Pons (tissue), 1 donor: ENCODE data around the gene NRXN3.

ENCODE experiments used
- DNase-seq: peaks from one replicate; pipeline ENCODE4 v3.0.0-alpha.2; 2016; ENCODE audit warnings: low spot score

The NRXN3 gene

DNA sequence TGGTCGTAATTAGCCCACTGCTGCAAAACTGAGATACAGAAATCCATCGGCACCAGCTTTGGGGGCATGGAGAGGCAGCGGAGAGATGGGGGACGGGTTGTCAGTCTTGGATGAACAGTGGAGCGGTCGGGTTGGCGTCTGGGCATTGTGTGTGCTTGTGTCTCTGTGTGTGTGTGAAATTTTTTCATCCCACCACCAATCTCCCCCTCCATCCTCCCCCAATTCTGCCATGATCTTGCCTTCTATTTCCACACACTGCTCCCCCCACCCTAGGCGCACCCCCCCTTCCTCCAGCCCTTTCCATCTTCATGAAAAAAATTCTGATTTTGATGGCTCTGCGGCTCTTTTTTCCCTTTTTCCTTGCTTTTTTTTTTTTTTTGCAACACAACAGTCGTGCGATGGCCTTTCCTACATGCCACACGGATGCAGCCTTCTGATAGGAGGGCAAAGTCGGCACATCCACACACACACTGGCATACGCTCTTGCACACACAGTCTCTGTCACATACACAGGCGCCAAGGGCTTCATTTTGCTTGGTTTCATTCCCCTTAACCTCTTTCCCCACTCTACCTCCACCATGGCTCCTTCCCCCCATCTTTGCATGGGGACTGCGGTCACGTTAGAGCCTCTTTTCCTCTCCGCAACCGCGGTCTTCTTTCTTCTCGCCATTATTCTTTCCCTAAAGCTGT, 3.3 kb downstream of the NRXN3 start:
- no peak for DNase-seq

DNA sequence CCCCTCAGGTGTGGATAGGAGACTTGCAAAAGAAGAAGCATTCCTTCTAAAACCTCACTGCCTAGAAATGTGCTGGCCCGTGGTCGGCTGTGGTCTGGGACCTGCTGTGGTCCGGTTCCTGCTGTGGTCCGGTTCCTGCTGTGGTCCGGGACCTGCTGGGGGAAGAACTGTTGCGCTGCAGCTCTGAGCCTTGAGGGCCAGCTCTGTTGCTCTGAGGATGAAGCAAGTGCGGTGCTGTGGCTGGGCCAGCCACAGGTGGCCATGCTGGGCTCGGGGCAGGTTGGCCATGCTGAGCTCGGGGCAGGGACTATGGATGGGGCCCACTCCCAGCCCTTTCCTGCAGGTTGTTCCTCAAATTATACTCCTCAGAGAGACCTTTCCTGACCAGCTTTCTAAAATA, 5.2 kb downstream of the NRXN3 start:
- DNase-seq: no peak

DNA sequence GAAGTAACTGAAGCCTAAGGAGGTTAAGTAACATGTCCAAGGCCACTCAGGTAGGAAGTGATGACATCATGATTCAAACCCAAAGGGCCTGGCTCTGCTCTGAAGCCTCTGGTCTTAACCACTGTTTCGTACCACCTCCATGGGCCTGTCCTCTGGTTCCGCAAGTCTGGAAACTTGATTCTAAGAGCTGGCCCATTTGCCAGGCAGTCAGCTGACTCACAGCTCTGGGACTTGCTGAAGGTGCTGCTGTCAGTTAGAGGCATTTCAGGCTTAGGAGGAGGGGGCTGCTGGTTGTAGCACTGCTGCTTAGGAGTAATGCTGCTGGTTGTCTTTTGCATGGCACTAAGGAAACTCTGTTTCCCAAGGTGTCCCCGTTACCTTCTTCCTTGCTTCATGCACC, 7.9 kb downstream of the NRXN3 start:
- no peak for DNase-seq

DNA sequence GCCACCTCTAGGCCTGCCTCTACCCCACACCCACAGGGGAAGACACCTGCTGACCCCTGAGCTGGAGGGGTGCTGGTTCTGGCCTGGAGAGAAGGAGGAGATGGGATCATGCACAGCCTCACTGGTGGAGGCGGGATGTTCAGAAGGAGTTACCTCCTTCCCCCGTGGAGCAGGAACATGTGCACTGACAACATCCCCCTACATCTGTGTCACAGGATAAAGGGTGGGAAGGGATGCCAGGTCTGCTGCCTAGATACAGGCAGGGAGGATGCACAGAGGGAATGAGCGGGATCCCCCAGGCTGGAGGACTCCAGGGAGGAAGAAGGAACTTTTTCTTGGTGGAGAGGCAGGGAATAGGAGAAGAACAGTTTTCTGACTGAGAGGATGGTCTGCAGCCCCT, 8.8 kb downstream of the NRXN3 start:
- DNase-seq: no peak

DNA sequence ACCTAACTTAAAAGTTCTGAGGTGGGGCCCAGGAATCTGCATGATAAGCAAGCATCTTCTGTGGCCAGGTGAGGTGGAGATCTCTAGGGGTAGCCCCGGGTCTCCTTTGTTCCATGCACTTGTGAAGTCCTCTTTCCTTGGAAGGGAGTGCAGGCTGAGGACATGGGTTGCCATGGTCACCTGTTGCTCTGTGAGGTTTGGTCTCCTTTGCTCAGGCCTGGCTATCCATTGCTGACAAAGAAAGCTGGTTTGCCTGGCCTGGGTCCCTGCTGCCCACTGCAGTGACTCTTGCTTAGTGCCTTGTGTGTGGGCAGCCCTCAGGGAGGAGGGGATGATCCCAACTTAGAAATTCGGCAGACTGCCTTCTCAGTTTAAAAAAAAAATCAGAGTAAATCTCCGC, 11.1 kb downstream of the NRXN3 start:
- no peak for DNase-seq

DNA sequence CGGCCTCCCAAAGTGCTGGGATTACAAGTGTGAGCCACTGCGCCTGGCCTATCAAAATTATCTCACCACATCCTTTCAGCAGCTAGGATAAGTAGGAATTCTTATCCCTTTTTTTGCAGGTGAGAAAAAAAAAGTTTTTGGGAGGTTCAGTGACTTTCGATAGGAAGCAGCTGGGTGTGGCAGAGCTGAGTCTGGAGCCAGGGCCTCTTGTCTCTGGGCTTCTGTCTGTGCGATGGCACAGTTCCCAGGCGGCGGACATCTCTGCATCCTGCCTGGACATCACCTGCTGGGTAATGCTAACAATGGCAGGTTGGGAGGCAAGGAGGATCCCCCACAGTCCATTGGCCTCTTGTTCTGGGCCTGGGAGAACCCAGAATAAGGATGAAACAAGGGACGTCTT, 12.5 kb downstream of the NRXN3 start:
- no peak for DNase-seq

DNA sequence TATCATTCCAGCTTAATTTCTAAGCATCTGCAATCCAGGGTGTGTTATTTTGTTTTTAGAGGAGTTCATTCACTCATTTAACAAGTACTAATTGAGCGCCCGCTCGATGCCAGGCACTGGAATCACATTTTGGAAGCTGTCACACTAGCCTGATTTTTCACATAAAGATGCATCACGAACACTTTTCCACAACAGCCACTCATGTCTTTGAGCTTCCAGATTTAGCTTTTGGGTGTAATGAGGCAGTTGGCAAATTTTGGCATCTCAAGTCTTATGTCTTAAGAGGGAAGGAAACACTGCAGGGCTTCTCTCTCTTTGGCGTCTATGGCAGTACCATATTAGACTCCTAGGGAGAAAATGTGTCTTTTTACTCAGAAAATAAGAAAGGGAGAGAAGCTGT, 14.0 kb downstream of the NRXN3 start:
- DNase-seq: no peak

DNA sequence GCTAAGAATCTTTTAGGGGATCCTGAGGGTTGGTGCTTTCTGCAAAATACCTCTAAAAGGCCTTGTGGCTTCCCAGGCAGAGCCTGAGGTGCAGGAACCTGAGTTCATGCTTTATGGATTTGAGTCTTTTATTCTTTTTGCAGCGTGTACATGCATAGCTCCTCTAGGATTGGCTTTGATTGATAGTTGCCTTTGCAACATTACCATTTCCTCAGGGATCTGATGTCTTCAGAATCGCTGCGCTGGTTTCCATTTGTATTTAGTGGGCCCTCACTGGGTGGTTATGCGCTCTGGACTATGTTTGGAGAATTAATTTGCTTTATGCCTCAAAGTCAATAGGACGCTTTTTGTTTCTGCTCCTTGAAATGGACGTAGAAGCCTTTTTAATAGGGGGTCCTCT, 16.1 kb downstream of the NRXN3 start:
- DNase-seq: no peak

DNA sequence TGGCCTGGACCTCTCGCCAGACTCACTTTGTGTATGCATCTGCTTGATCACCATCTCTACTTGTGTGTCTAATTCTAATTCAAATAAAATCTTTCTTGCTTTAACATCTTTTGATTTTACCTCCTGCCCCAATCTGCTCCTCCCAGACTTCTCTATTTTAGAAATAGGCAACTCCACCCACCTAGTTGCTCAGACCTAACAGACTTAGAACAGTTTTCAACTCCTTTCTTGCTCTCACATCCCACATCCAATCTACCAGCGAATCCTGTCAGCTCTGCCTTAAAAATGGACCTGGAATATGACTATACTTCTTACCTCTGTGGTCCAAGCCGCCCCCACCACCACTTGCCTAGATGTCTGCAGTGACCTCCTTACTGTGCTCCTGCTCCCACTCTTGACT, 18.7 kb downstream of the NRXN3 start:
- DNase-seq: no peak

DNA sequence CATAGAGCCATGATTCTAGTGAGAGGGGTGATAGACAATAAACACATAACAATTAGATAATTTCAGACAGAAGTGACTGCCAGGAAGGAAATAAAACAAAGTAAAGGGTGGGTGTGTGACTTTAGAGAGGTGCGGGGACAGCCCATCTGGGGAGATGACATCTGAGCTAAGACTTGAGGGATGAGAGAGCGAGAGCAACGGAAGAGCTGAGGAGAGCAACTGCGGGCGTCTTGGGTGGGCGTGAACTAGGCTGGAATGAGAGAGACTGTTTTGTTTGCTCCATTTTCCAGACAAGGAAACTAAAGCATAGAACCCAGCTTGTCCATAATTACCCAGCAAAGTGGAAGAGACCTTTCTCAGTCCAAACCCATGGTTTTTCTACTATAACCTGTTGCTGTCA, 25.3 kb downstream of the NRXN3 start:
- DNase-seq: no peak

DNA sequence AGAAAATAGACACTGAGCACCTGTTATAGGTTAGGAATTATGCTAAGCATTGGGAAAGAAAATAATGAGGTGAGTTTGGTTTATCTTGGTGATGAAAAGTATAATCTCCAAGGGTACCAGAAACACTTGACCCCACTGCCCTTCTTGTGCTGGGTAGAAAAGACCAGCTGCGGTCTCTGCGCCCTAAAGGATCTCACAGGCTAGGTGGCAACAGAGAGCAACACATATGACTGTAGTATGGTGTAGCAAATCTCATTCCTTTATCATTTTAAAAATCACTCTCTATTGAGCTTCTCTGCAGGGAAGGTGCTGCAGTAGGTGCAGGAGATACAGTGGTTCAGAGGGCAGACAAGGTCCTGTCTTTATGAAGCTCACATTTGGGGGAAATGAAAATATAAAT, 26.1 kb downstream of the NRXN3 start:
- DNase-seq: no peak

DNA sequence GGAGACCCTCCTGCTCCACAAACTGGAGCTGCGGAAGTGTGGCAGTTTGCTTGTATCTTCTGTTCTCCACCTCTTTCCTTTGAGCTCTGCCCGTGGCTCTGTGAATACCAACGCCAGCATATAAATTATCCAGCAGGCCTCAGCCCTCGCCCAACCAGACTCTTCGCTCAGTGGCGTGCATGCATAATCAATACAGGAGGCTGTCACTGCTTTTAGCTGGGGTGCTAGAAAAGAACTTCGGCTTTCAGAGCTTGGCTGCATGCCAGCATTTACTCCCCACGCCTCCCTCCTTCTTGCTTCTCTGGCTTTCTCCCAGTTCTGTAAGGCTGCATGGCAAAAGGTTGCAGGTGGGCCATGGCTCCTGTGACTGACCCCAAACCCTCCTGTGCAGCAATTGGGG, 26.9 kb downstream of the NRXN3 start:
- no peak for DNase-seq

DNA sequence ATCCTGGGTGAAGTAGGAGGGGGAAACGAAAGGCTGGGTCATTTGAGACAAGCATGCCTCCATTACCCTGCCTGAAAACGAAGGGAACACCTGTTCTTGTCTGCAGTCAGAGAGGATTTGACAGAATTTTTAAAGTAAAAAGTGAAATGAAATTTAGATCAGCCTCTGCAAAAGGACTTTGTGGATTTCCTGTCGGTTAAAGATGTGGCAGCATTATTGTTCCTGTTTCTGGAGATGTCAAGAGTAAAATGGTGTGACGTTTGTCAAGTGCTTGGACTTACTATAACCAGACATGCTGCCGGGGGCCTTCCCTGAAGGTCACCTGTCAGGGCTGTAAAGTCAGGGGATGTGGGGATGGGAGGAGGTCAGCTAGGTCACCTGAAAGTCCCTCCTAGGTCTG, 32.0 kb downstream of the NRXN3 start:
- DNase-seq: no peak

DNA sequence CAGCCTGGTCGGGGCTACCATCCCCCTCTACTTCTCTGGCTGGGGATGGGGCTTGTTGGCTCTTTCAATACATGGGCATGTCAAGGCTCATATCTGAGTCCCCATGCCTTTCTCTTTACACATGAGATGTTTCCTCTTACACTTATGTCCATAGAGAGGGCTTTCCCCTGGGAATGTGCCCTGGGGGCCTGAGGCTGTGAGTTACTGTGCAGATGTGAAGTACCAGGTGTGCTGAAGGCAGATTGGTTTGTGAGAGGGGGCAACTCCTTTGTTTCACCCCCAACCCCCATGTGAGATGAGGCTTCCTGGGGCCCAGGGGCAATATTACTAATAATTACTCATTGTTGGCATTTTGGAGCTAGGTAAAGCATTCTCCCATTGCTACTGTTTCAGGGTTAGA, 32.8 kb downstream of the NRXN3 start:
- DNase-seq: no peak

DNA sequence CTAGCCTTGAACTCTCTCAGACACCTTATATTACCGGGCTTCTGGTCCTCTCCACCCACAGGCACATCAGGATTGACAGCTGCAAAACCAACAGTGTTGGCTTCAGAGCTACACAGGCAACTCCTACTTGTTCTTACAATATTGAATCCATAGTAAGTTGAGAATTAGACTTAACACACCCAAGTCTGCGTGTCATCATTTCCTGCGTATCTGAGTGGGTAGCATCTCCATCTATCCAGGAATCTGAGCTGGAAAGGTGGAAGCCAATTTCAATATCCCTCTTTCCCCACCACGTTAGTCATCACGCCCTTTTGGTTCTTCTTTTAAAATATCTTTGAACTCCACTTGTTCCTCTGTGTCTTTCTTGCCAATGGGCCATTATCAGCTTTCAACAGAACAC, 37.2 kb downstream of the NRXN3 start:
- DNase-seq: no peak

DNA sequence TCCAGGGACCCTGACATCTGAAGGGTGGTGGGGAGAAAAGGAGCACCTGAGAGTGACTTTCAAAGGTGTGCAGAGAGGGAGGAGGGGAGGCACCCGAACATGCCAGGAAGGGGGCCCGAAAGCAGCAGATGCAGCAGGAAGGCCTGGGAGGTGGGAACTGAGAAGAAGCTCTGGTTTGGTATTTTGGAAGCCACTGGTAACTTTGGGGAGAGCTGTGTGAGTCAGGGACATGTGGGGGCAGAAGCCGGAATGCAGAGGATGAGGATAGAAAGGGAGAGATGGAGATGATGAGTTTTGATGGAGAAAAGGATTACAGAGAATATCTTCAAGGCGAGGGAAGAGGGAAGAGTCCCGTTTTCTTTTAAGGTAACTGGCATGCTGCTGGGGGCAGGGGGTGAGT, 50.1 kb downstream of the NRXN3 start:
- no peak for DNase-seq

DNA sequence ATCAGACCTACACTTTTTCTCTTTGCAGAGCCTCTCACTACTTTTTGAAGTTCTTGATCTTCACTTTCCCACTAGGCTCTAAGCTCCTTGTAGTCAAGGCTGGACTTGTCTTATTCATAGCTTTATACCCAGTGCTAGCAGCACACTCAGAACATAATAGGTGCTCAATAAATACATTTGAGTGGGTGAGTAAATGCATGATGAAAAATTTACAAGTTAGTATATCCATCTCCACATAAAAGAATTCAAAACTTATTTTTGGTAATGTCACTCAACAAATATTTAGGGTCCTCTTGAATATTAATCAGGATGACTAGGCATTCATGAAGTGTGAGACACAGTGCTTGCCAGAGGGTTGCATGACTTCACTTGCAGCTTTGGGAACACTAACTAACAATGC, 52.6 kb downstream of the NRXN3 start:
- no peak for DNase-seq

DNA sequence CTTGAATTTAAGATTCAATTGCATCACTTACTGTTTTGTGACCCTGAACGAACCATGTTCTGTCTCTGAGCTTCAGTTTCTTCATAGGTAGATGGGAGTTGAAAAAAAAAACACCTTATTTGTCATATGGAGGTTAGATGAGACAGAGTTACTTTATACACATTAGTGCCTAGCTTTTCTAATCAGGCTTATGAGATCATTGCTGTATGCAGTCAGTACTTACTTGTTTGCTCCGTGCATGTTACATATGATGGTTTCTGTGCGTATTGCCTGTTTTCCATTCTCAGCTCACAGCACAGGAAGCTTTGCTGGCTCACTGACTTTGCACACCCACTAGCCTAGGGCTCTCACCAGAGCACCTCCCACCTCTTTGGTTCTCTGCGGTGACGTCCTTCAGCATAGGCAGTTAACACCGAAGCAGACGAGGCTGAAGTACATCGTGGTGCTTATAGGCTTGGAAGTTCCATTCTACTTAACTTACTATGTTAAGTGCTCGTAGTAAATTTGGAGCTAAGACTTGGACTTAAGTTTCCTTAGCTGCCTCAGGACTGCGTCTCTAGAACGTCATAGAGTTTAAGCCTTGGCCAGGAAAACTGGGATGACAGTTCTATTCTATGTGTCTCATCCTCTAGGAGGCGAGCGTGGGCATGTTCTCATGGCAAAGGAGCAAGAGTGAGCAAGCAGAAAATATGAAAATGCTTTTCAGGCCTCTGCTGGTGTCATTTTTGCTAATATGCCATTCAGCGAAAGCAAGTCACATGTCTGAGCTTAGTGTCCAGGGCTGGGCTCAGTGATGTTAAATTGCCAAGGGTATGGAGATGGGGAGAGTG, 57.3 kb downstream of the NRXN3 start:
- DNase-seq: no peak

DNA sequence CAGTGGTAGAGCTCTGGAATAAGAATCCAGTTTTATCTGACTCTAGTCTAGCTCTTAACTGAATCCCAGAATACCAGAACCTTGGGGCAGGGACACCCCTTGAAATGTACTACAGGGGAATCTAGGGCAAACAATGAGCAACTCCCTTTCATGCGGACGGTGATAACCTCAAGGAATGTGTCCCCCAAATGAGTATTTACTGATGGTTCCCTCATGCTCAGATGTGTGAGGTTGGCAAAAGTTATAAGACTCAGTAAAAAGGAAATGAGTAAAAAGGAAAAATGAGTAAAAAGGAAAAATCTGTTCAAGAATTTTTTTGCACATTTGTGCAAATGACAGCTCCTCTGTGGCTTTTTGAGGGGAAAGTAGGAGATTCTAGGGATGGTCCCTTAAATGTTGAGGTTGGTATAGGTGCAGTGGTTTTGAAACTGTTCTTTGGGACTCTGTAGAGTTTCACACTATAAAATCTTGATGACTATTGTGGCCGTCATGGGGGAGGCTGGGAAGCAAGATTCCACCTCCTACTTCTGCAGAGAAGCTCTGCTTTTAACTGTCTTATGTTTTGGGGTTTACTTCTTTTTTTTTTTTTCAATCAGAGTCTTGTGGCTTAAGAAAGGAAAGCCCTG, 58.6 kb downstream of the NRXN3 start:
- no peak for DNase-seq

DNA sequence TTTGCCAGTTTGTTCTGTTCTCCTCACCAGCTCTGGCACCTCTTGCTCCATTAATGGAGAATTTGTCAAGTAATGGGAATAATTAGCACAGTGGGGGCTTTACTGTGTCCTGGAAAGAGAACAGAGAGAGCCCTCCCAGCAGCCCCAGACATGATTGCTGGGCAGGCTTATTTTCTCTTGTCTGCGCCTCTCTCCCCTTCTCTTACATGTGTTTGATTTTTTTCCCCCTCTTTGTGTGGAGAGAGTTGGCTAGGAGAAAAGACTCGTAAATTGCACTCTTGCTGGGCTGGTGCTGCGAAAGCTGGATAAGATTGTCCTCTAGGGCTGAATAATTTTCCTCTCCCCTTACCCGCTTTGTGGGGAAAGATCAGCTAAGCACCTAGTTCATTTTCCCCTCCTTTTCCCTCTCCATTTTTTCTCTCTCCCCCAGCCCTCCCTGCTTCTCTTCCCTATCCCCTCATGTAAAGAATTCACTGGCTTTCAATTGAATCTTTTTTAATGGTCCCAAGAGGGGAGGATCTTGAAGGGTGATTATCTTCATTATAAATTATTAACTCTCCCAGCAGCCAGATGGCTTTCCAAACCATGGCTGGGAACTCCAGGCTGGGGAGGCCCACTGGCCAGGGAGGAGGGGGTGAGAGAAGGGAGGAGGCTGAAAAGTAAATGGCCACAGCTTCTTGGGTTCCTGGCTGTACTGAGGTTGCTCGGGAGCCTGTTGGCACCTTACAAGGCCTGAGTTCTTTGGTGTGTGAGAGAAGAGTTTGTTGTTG, 62.2 kb downstream of the NRXN3 start:
- DNase-seq: no peak

DNA sequence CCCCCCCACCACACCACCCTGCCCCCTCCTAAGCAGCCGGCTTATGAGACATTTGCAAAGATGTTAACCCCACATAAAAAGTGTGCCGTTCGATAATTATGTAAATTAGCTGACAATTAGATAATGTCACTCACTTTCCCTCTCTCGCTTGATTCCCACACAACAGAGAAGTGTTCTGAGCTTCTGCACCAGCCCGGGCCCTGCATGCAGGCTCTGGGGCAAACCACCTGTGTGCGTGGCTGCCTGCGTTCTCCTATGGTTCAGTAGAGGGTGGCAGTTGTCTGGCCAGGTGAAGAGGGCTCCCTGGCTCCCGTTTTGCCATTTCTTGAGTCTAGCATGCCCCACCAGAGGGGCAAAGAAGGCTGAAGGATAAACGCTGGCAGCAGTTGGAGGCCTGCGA, 68.0 kb downstream of the NRXN3 start:
- DNase-seq: no peak

DNA sequence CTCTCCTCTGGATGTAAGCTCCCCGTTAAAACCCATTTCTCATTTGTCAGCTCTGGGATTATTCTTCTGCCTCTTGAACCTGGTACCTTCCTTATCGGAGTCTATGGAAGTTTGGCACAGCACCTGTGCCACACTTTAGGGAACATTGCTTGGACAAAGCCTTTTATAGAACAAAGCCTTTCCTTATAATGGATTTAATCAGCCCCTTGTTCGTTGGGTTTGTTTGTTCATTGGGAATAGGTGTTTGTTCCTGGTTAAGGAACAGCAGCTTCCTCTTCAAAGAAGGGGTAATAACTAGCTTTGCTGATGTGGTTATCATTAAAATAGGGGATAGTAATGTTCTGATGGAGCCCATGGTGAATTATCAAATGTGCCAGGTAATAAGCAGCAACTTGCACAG, 70.4 kb downstream of the NRXN3 start:
- no peak for DNase-seq

DNA sequence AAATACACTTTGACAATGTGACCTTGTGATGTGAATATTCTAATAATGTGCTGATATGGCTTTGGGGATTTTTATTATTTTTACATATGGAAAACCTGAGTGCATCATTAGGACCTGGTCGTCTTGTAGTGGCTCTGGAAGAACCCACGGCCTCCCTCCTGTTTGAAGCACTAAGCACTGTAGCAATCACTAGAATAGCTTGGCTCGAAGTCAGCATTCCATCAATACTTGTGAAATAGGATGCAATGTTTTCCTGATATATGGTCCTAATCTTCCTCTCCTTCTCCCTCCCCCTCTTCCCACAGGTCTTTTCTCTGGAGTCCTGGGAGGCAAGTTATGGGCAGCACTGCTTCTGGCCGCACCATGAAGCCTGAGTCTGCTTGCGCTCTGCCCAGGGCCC, 71.9 kb downstream of the NRXN3 start:
- no peak for DNase-seq
